NCI-H510A treated with DMSO at 0.1 percent for 48 hours (cell line): ENCODE measurements around the gene ABCA7.
"Not testable (repeated sequence)": the region's sequence is repeated elsewhere in the genome, so short reads cannot be mapped to it uniquely, and the experiment has no call there.

Source experiments
- DNase-seq: peaks from one replicate; lab custom pipeline; 2025; lab: John Stamatoyannopoulos, UW

The ABCA7 gene

DNA sequence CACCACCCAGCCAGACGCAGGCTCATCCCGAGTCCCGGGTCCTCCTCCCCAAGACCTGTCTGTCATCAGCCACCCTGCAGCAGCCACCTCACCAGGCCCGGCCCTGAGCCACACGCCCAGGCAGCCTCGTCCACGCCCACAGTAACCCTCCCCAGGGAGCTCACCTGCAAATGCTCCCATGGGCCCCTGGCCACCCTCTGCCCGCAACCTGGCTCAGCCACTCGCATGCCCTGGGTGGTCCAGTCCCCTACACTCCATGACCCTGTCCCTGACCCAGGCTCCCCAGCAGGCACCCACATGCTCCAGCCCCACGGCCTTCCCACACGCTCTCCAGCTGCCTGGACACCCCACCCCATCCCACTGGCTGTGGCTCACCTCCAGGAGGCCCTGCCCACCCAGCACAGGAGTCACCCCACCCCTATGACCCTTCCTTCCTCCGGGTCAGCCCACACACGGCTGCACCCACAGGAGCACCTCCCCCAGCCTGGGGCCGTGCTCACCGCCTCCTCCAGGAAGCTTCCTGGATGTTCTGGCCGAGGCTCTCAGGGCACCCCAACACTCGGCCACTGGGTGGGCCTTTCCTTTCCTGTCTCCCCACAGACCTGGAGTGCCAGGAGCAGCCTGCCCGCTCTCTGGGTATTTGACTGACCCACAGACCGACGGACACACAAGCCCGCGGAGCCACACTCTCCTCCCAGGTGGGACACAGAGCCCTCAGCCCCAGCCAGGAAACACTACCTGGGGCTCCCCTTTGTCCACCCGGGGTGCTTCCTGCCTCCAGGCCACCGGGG is 22.6 kb upstream of the ABCA7 start:
- no peak for DNase-seq

DNA sequence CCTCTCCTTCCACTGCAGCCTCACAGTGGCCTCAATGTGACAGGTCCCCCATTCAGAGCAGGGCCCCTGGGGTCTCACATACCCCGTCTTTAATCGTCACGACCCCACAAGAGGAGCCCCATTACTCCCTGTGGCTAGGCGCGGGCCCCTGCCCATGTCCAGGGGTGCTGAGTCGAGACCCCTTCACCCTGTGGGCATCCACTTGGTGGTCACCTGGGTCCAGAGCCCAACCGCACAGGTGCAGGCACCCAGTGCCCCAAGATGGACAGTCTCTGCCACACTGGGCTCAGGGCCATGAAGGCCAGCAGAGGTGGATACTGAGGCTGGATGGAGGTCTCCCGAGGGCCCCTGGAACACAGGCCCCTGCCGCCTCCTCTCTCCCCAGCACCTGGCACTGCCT is 22.0 kb upstream of the ABCA7 start:
- no peak for DNase-seq

DNA sequence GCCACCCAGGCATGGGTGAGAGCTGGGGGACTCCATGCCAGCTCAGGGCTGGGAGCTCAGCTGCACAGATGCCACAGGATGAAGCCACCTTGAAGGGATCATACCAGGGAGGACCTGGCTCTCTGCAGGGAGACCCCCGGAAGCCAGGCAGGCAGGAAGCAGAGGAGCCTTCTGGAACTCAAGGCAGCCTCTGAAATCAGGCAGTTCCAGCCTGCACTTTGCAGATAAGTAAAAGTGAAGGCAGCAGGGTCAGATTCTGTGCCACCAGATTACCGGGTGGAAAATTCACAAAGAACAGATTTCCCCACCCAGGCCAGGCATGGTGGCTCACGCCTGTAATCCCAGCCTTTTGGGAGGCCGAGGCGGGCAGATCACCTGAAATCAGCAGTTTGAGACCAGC is 21.5 kb upstream of the ABCA7 start:
- DNase-seq = no peak

DNA sequence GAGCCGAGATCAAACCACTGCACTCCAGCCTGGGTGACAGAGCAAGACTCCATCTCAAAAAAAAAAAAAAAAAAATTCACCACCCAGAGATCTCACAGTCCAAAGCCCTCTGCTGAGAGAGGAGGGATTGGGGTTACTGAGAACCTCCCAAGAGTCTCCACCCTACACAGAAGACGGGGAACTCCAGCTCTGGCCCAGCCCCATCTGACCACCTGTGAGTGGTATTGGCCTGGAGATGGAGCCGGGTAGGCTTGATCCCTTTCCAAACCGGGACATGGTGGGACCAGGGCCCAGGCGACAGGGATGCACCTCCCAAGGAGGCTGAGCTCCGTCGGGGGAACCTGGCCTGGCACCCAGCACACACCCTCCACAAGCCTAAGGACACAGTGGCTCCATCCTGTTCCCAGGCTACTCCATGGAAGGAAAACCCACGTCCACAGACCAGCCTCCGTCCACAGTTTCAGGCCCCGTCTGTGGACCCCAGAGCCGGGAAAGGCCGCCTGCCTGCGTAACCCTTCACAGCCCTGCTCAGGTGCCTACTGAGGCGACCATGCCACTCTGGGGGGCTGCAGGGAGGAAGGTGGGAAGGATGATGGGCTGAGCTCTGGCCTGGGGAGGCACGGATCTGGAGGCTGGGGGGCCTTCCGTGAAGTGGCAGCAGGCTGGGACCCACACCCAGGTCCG is 20.8 kb upstream of the ABCA7 start:
- DNase-seq = no peak

DNA sequence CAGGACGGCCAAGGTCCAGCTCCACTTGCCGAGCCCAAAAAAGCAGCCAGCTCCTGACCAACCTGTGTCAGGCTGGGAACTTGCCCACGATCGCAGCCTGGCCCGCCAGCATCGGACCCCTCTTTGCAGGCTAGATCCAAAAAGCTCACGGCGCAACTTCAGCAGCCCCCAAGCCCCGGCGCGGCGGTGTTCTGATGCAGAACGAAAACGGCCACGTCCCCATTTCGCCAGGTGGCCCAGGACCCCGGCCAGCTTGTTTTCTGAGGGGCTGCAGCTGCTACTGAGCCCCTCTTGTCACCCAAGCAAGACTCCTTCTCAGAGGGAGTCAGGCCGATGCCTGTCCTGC is 20.3 kb upstream of the ABCA7 start:
- no peak for DNase-seq

DNA sequence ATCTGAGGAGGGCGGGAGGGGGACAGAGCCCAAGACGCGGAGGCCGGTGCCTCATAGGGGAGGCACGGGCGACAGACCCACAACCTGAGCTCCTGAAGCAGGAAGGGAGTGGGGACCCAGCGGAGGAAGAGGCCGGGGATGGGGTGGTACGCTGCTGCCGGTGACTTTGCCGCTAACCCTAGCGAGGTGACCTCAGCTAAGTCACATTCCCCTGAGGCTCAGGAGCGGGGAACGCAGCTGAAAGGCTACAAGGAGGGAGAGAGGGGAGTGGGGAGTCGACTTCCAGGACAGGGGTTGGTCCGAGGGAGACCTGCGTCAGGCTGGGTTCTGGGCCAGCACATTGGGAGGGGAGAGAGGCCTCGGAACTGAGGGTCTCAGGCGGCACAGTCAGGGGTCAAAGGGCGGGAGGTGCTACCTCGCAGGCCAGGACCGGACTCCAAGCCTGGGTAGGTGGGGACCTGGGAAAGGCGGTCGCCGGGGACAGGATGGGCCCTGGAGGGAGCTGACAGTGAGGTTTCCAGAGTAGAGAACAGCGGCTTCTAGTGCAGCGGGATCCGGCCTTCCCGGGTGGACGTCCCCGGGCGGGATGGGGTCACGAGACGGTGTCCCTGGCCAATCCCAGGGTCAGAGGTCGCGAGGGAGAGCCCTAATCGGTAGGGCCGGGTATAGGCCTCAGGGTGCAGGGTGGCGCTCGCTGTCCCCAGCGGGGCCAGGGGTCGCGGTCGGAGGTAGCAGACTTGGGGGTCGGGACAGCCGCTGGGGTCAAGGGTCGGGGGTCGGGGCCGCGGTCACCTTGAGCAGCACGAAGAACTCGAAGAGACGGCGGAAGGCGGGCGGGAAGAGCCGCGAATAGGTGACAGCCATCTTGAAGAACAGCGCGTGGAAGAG is 19.7 kb upstream of the ABCA7 start:
- DNase-seq = no peak

DNA sequence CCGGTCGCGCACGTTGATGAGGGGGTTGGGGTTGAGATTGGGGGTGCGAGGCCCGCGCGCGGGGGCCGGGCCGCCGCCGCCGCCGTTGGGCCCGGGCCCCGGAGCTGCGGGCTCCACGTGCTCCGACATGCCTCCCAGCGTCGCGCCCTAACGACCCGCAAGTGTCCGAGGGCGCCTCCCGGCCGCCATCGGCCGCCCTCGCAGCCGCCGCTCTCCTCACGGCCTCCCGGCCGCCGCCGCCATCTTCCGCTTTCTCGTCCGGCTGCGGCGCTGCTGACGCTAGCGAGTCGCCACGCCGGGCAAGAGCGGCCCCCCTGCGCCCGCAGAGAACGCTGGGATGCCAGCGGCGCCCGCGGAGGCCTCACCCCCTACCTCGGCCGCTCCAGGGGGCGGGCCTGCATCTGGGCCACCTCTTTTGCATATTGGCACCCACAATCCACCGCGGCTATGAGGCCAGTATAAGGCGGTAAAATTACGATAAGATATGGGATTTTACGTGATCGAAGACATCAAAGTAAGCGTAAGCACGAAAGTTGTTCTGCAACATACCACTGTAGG is 19.0 kb upstream of the ABCA7 start, which contains the start of gene TMEM259:
TMEM259 (minus strand) TSS at position 256 of the 558 bp plus-strand sequence; CDS start at position 129, 127 bp downstream.
- peak; percentile 87 for DNase-seq

DNA sequence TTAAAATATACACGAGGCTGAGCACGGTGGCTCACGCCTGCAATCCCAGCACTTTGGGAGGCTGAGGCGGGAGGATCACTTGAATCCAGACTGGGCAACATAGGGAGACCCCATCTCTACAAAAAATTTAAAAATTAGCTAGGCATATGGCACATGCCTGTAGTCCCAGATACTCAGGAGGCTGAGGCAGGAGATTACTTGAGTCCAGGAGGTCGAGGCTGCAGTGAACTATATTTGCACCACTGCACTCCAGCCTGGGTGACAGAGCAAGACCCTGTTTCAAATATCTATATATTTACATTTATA is 16.1 kb upstream of the ABCA7 start:
- not testable (repeated sequence) for DNase-seq

DNA sequence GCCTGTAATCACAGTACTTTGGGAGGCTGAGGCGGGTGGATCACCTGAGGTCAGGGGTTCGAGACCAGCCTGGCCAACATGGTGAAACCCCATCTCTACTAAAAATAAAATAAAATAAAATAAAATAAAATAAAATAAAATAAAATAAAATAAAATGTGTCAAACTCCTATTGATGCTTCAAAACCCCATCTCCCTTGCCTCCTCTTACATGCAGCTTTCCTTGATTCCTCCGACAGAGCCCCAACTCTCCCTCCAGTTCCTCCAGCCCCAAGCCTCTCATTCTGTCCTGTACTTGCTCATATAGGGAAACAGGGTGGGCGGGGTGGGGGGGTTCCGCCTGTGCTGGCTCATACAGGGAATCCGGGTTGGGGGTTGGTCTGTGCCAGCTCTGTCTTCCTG is 14.8 kb upstream of the ABCA7 start:
- not testable (repeated sequence) for DNase-seq

DNA sequence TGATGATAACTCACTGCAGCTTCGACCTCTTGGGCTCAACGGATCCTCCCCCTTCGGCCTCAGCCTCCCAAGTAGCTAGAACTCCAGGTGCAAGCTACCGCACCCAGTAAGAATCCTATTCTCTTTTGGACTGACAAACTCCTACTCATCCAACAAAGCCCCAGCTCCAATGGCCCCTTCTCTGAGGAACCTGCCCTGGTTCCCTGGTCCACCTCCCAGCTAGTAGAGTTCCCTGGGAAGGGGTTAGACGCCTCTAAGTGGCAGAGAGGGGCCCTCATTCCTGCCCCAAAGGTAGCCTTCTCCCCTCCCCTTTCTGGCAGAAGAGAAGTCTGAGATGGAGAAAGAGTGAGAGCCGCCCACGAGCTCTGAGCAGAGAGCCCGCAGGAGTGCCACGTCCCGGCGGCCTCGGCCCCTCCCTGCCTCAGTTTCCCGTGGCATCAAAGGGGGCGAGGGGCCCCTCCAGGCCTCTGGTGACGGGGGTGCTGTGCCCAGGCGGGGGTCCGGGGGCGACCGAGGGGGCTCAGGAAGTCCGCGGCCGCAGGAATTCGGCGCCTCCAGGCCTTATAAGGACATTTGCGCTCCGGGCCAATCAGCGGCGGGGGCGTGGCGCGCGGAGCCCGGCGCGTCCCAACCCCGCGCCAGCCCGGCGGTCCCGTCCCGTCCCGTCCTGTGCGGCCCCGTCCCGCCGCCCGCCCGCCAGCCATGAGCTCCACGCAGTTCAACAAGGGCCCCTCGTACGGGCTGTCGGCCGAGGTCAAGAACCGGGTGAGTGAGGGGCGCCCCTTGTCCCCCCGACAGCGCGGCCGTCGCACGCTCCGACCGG is 13.7 kb upstream of the ABCA7 start, which contains the start of gene CNN2:
CNN2 (plus strand) TSS at position 649 of the 823 bp plus-strand sequence; CDS start at position 703, 54 bp downstream.
- no peak for DNase-seq

DNA sequence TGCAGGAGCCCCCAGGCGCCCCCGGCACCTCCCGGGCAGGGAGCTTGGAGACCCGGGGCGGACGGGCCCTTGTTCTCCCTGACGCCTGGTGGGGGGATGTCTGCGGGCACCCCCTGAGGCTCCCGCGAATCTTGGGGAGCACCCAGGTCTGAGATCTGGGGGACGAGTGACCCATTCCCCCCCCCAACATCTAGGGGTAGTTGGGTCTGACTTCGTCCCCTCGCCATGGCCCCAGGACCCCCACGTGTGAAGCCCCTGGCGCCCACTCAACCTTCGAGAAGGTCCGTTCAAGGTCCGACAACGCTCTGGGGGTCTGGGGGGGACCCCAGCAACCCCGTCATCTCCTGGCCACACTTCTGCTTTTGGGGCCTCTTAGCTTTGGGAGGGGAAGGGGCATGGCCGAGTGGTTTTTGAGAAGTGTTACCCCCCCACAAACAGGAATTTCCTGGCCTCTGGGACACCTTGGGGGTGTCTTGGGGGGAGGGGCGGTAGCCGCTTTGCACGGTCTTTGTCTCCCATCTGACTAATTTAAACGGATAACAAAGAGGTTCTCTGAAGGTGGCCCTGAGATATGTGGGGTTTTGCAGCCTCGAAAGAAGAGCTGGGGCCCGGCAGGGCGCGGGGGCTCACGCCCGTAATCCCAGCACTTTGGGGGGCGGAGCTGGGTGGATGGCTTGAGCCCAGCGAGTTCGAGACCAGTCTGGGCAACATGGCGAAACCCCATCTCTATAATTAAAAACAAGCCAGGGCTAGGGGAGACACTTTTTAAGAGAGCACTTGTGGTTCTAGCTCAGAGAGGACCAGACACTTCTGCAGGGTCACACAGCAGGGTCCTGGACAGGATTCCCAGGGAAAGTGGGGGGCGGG is 12.9 kb upstream of the ABCA7 start:
- DNase-seq = no peak

DNA sequence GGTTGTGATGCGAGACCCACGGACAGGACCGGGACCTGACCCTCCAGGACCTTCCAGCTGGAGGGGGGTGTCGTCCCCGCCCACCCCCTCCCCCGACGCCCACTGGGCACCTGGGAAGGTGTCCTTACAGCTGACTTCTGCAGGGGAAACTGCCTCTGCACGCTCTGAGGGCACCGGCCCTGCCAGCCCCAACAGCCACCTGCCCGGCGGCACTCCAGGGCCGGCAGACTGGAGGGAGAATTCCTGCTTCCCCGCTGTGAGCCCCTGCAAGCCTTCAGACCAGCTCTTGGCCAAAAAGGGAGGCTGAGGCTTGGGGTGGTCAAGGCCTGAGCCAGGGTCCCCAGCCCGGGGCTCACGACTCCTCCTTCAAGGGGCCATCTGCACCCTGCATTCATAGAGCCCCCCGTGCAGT is 12.3 kb upstream of the ABCA7 start:
- DNase-seq = no peak

DNA sequence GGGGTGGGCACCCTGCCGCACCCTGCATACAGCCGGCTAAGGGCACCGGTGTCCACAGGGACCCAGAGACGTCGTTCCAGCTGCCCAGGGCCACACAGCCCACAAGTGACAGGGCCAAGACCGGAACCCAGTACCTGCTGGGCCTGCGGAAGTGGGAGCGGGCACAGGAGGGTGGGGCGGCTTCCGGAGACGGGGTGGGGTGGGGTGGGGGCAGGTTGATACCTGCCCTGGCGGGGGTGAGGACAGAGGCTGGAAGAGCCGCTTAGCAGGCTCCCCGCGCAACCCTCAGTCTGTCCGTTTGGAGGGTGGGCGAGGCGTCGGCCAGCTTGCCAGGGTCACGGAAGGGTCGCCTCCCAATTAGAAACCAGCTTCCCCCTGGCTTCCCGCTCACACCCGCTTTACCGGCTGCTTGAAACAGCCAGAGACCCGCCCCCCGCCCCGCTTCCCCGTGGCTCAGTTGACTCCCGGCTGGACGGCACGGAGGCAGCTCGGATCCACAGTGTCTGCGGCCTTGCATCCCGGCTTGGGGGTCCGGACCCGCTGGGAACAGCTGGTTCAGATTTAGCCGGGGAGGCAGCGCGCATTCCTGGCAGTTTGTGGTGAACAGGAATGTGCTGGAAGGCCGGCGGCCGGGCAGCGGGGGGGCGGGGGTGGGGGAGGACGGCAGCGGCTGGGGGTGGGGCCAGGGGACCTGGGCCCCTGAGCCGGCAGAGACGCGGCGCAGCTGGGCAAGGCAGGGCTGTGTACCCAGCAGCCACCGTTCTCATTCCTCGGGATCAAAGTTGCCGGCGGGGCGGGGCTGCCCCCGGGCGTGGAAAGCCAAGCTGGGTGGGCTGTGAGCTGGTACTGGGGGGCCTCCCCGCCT is 11.6 kb upstream of the ABCA7 start:
- no peak for DNase-seq

DNA sequence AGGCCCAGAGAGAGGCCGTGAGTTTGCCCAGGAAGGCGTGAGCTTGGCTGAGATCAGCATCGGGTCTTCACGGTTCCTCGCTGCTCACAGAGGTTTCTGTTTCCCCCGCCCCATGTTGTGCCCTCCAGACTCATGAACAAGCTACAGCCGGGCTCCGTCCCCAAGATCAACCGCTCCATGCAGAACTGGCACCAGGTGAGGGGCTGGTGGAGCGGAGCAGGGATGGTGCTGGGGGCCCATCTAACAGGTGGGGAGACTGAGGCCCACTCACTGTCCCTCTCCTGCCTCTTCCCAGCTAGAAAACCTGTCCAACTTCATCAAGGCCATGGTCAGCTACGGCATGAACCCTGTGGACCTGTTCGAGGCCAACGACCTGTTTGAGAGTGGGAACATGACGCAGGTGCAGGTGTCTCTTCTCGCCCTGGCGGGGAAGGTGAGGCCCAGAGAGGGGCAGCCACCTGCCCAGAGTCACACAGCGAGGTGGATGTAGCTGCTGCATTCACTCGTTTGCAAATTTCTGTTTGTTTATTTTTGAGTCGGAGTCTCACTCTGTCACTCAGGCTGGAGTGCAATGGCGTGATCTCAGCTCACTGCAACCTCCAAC is 7.5 kb upstream of the ABCA7 start:
- DNase-seq = no peak

DNA sequence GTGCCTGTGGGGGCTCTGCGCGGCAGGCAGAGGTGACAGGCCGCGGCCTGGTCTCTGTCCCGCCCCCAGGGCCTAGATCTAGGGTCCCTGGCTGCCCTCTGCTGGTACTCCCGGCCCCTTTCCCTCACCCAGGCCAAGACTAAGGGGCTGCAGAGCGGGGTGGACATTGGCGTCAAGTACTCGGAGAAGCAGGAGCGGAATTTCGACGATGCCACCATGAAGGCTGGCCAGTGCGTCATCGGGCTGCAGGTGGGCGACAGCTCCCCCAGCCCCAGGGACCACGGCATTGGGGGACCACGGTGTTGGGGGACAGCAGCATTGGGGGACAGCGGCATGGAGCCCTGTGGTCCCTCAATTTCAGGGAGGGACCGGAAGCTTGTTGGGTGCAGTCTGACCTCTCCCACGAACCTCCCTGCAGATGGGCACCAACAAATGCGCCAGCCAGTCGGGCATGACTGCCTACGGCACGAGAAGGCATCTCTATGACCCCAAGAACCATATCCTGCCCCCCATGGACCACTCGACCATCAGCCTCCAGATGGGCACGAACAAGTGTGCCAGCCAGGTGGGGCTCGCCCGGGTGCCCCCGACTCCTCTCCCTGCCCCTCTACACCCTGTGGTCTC is 3.8 kb upstream of the ABCA7 start:
- no peak for DNase-seq

DNA sequence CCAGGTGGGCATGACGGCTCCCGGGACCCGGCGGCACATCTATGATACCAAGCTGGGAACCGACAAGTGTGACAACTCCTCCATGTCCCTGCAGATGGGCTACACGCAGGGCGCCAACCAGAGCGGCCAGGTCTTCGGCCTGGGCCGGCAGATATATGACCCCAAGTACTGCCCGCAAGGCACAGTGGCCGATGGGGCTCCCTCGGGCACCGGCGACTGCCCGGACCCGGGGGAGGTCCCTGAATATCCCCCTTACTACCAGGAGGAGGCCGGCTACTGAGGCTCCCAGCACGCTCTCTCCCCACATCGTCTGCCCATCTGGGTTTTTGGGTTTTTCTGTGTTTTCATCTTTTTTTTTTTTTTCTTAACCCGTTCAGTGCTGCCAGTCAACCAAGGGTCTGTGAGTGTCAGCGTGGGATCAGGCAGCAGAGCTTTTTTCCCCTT is 2.3 kb upstream of the ABCA7 start:
- no peak for DNase-seq

DNA sequence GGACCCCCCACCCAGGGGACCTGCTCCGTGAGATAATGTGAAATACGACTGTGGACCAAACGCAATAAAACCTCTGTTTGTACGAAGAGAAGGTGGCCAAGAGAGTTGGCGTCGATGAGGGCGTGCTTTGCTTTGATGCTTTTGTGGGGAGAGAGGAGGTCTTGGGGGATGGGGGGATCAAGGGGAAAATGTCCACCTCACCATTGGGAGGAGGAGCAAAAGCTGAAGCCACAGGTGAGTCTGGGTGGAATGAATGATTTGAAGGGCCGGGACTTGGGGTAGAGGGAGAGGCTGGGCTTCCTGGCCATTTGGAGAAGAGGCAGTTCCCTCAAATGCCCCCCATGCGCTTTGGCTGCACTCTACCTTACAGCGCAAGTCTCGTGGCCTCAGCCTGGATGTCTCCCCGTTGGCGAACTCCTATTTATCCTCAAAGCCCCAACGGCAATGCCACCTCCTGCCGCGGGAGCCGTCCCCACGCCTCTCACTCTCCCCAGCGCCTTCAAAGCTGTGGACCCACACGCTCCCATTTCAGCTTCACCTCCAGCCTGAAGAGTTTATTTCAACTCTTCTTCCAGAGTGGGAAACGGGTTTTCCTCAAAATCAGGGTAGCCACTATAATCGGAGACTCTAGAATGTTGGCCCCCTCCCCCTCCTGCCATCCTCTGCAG is 795 bp upstream of the ABCA7 start:
- no peak for DNase-seq
